CD4-positive, alpha-beta T cell (primary cell): ENCODE measurements around the gene ZNF14. TPM values are rescaled to one million over a fixed set of nuclear protein-coding genes. Genes with fewer than 3 reads are reported as not detected.

ENCODE experiments used
- ATAC-seq: fragments of 200-7000 bp; cut with Tn5 transposase; one replicate; pipeline ENCODE4 v1.10.0; 2022; ENCODE audit warnings: mild to moderate bottlenecking; ENCODE audit not compliant: poor library complexity
- CTCF ChIA-PET: fragments of 350-600 bp; sonication (Branson Sonifier 250); formaldehyde crosslinking; loops from one replicate; lab custom pipeline; 2021; ENCODE audit warnings: antibody characterized with exemption, inconsistent platforms; lab: Charles Lee
- POLR2A ChIA-PET: fragments of 350-600 bp; sonication (Branson Sonifier 250); formaldehyde crosslinking; loops from one replicate; lab custom pipeline; 2021; ENCODE audit warnings: antibody characterized with exemption, inconsistent platforms; lab: Charles Lee
- DNase-seq, 14 experiments: peaks; one replicate each; pipeline ENCODE4 v3.0.0-alpha.2; 2013 to 2020; ENCODE audit warnings: mixed read lengths in 2 of 14
- H3K27ac ChIP-seq, 2 donors: one replicate each; pipeline versions ENCODE4 v1.5.1 to v1.7.0; 2013; ENCODE audit warnings: low read length in 2 of 2, low read depth in 1 of 2, mild to moderate bottlenecking in 1 of 2
- H3K27me3 ChIP-seq, 2 experiments: 1 replicate in 1 of 2; 2 replicates in 1 of 2; pipeline versions ENCODE4 v1.6.1 to v1.7.0; 2013; ENCODE audit warnings: low read length in 2 of 2, control low read depth in 1 of 2, mild to moderate bottlenecking in 1 of 2, moderate library complexity in 1 of 2; ENCODE audit not compliant: insufficient read depth in 2 of 2, control insufficient read depth in 1 of 2
- H3K36me3 ChIP-seq: one replicate; pipeline ENCODE4 v1.6.1; 2013; ENCODE audit warnings: low read length, control low read depth; ENCODE audit not compliant: insufficient read depth
- H3K4me1 ChIP-seq: one replicate; pipeline ENCODE4 v1.6.1; 2013; ENCODE audit warnings: low read length, control low read depth; ENCODE audit not compliant: insufficient read depth
- H3K4me3 ChIP-seq: one replicate; pipeline ENCODE4 v1.5.1; 2013; ENCODE audit warnings: mild to moderate bottlenecking, low read length, moderate library complexity
- H3K9me3 ChIP-seq, 2 experiments: 1 replicate in 1 of 2; 2 replicates in 1 of 2; pipeline versions ENCODE4 v1.6.1 to v1.7.0; 2013; ENCODE audit warnings: low read length in 2 of 2, mild to moderate bottlenecking in 2 of 2, control low read depth in 1 of 2, moderate library complexity in 1 of 2; ENCODE audit not compliant: control insufficient read depth in 1 of 2, insufficient read depth in 1 of 2
- H3K27ac Mint-ChIP-seq: one replicate; pipeline ENCODE4 v1.8.0; 2020; ENCODE audit warnings: mixed read lengths
- H3K27me3 Mint-ChIP-seq: one replicate; pipeline ENCODE4 v1.8.0; 2021; ENCODE audit warnings: mixed read lengths
- H3K36me3 Mint-ChIP-seq: one replicate; pipeline ENCODE4 v1.8.0; 2021; ENCODE audit warnings: low read depth, mixed read lengths
- H3K4me1 Mint-ChIP-seq: one replicate; pipeline ENCODE4 v1.8.0; 2021; ENCODE audit warnings: low read depth, mixed read lengths
- H3K4me3 Mint-ChIP-seq: one replicate; pipeline ENCODE4 v1.8.0; 2020; ENCODE audit warnings: mild to moderate bottlenecking, mixed read lengths
- H3K9me3 Mint-ChIP-seq: one replicate; pipeline ENCODE4 v1.8.0; 2020; ENCODE audit warnings: mixed read lengths
- CTCF ChIP-seq: fragments of 200-600 bp; IDR thresholded peaks from one replicate; pipeline ENCODE4 v1.8.0; 2022; ENCODE audit warnings: antibody characterized with exemption, mild to moderate bottlenecking
- intact Hi-C, 2 experiments: fragments of 100-400 bp; cut with DNase I in 1 of 2; cut with micrococcal nuclease in 1 of 2; formaldehyde crosslinking; loops; one replicate each; pipeline versions ENCODE4 v1.15.1 to v1.9.0; 2023 to 2025; cut with DNase I, micrococcal nuclease
- total RNA-seq, 174 experiments: library from RNA in 2 of 174; stranded (reverse) in 2 of 174; gene quantifications; one replicate each; pipeline ENCODE4 v1.2.3 and lab custom pipeline; 2021 to 2026

ZNF14 gene
- total RNA-seq, 2 experiments from 2014 or later: 36.9 to 37.3 TPM

GRCh38 chr19:19749908-19750841, 17.3 kb upstream of the ZNF14 start:
- CTCF ChIA-PET: no interaction called here
- POLR2A ChIA-PET: no interaction called here
- no peaks in the 10 kb centered on the region for H3K27me3 Mint-ChIP-seq
- Histone ChIP-seq H3K4me3 (no peak overlapping the region), H3K27me3 (no peaks in the 10 kb centered on the region), H3K9me3 (peaks cover 0 to 23% of the 10 kb centered on the region in 2 experiments), H3K36me3 (no peaks in the 10 kb centered on the region), H3K4me1 (no peaks in the 10 kb centered on the region), H3K27ac (no peak overlapping the region)
- DNase-seq (no peak), ATAC-seq (no peak)
- no peak for TF ChIP-seq CTCF
- H3K4me1 Mint-ChIP-seq: no peaks in the 10 kb centered on the region
- H3K9me3 Mint-ChIP-seq: no peaks in the 10 kb centered on the region
- no peaks in the 10 kb centered on the region for H3K36me3 Mint-ChIP-seq
- no peak overlapping the region for H3K27ac Mint-ChIP-seq
- no peak overlapping the region for H3K4me3 Mint-ChIP-seq
- intact Hi-C loops: loop anchor here in 1 of 2 experiments (5.0 kb wide), 2 partner anchors 207 to 218 kb away; no protein-coding TSS in a partner anchor

GRCh38 chr19:19749117-19749907, 16.4 kb upstream of the ZNF14 start:
- ChIA-PET CTCF (no interaction called here), POLR2A (no interaction called here)
- no peaks in the 10 kb centered on the region for H3K36me3 Mint-ChIP-seq
- Histone ChIP-seq H3K9me3 (peaks cover 0 to 23% of the 10 kb centered on the region in 2 experiments), H3K36me3 (no peaks in the 10 kb centered on the region), H3K4me1 (no peaks in the 10 kb centered on the region), H3K4me3 (no peak overlapping the region), H3K27me3 (no peaks in the 10 kb centered on the region), H3K27ac (no peak overlapping the region)
- no peak for TF ChIP-seq CTCF
- DNase-seq: no peak
- H3K27ac Mint-ChIP-seq: no peak overlapping the region
- ATAC-seq: no peak
- no peaks in the 10 kb centered on the region for H3K4me1 Mint-ChIP-seq
- no peak overlapping the region for H3K4me3 Mint-ChIP-seq
- H3K9me3 Mint-ChIP-seq: no peaks in the 10 kb centered on the region
- no peaks in the 10 kb centered on the region for H3K27me3 Mint-ChIP-seq
- intact Hi-C loops: loop anchor here in 1 of 2 experiments (5.0 kb wide), 2 partner anchors 208 to 217 kb away; no protein-coding TSS in a partner anchor

GRCh38 chr19:19748249-19748938, 15.5 kb upstream of the ZNF14 start:
- H3K27ac ChIP-seq: no peak overlapping the region
- ATAC-seq: no peak
- CTCF ChIA-PET: no interaction called here

More at GRCh38 chr19:19748249-19748938, 15.5 kb upstream of the ZNF14 start:
- Histone ChIP-seq H3K4me1 (no peaks in the 10 kb centered on the region), H3K36me3 (no peaks in the 10 kb centered on the region), H3K4me3 (no peak overlapping the region), H3K9me3 (peaks cover 0 to 23% of the 10 kb centered on the region in 2 experiments), H3K27me3 (no peaks in the 10 kb centered on the region)
- H3K27ac Mint-ChIP-seq: no peak overlapping the region
- no peak for TF ChIP-seq CTCF
- no peak for DNase-seq
- H3K4me1 Mint-ChIP-seq: no peaks in the 10 kb centered on the region
- H3K36me3 Mint-ChIP-seq: no peaks in the 10 kb centered on the region
- H3K27me3 Mint-ChIP-seq: no peaks in the 10 kb centered on the region
- intact Hi-C loops: loop anchor here in 1 of 2 experiments (5.0 kb wide), 2 partner anchors 209 to 216 kb away; no protein-coding TSS in a partner anchor
- H3K9me3 Mint-ChIP-seq: no peaks in the 10 kb centered on the region
- no peak overlapping the region for H3K4me3 Mint-ChIP-seq
- POLR2A ChIA-PET: no interaction called here
